Measurements from ENCODE around the gene ADH7.
"Not testable (repeated sequence)": the region's sequence is repeated elsewhere in the genome, so short reads cannot be mapped to it uniquely, and the experiment has no call there.

Gene ADH7

DNA sequence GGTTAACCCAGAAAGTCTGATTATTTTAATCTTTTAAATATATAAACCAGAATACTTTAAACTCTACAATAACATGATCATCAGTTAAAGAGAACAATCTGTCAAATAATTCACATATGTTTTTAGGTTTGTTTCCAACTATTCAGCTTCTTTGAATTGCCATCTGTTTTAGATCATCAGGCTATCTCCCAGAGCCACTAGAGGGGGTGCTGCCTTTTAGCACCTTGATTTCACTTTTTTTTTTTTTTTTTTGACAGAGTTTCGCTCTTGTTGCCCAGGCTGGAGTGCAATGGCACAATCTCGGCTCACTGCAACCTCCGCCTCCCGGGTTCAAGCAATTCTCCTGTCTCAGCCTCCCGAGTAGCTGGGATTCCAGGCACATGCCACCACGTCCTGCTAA is 57.8 kb downstream of the ADH7 start:
- DNase-seq = not testable (repeated sequence)

DNA sequence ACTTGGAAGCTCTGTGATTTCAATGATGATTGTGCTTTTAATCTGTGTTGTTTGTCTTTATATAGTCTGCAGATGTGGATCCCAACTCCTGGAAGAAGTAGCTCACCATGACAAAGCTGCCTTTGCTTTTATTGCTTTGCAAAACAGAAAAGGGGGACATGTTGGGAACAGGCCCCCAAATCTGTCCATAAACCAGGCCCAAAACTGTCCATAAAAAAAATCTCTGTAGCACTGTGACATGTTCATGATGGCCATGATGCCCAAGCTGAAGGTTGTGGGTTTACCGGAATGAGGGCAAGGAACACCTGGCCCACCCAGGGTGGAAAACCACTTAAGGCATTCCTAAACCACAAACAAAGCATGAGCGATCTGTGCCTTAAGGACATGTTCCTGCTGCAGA is 62.7 kb downstream of the ADH7 start:
- DNase-seq = not testable (repeated sequence)

DNA sequence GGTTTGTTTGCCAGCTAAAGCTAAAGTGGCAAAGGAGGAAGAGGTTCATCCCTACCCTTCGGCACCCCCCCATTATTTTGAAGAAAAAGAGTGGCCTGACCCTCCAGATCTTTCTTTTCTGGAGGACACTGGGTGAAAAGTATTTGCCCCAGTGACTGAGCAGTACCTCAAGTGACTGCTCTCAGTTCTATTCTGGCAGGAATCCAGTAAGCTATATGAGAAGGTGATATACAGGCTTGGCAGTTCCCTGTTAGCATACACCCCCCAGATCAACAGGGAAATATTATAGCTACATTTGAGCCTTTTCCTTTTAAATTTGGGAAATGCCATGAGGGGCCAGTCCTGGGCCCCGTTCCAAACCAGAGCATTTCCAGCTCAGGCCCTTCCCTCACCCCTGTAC is 67.3 kb downstream of the ADH7 start:
- not testable (repeated sequence) for DNase-seq

GRCh38 chr4:99366491-99366890 is 68.7 kb downstream of the ADH7 start:
- DNase-seq = no peak

DNA sequence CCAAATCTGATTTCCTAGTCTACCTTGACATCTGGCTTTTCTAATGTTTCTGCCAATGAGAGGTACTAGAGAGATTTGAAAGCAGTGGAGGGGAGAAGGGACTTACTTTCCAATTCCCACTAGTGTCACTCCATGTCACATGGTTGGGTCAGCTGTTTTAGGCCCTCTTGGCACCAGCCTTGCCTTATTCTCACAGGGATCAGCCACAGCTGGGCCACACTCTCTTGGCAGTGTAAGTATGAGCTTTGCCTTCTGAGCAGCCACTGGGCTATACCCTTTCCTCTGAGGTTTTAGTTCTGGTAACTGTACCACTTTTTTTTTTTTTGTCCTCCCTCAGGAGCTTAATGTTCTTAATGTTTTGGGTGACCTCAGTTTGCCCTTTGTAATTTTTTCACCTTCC is 72.4 kb downstream of the ADH7 start:
- no peak for DNase-seq

Measured in activated T-cell treated with anti-CD3 and anti-CD28 coated beads for 4 hours (primary cell).